H1 (cell line): Measurements from ENCODE around the gene SPEN. TPM values are rescaled to one million over a fixed set of nuclear protein-coding genes. Genes with fewer than 3 reads are reported as not detected.

ENCODE experiments used
- ASH2L ChIP-seq: fragments of 200-600, 300-600 bp; sonication (generic); IDR thresholded peaks from one replicate; pipeline ENCODE4 v1.7.1; 2017; ENCODE audit warnings: low read length
- KDM1A ChIP-seq: fragments of 200-600, 300-600 bp; sonication (generic); IDR thresholded peaks from 2 replicates; pipeline ENCODE4 v1.7.1; 2016; ENCODE audit warnings: mild to moderate bottlenecking, low read length, borderline replicate concordance
- NANOG ChIP-seq: IDR thresholded peaks from 2 replicates; pipeline ENCODE4 v1.6.1; 2011; ENCODE audit warnings: low read length, low read depth, mild to moderate bottlenecking, inconsistent platforms; ENCODE audit not compliant: insufficient read depth, poor library complexity, severe bottlenecking
- polyA plus RNA-seq, 7 experiments: library from polyadenylated mRNA; depleted of rRNA in 3 of 7; stranded (reverse) in 5 of 7; unstranded in 2 of 7; fragments of >200 nt in 5 of 7; fragments of 200-250 nt in 2 of 7; gene quantifications; 1 replicate in 5 of 7; 2 replicates in 1 of 7; 4 replicates in 1 of 7; pipeline versions ENCODE4 v1.2.1 to v1.2.3, GENCODE V29; 2011 to 2013; ENCODE audit warnings: missing spikeins in 2 of 7, mixed read lengths in 2 of 7
- total RNA-seq: library from RNA; stranded (reverse); fragmentation: NEBNext Ultra II Directional; extraction: Animal tissue kit (Norgen Biotek cat#: 25700); gene quantifications from 2 replicates; pipeline ENCODE4 v1.2.1, GENCODE V29; 2021
- TF ChIP-seq, protein P1 (sequence below): IDR thresholded peaks from 2 replicates; pipeline ENCODE4 v1.6.1; 2011; ENCODE audit warnings: low read depth, mild to moderate bottlenecking, low read length; ENCODE audit not compliant: insufficient read depth

The SPEN gene
- total and polyA plus RNA-seq, 2 of the 8 experiments (the other 6 are each of a cell fraction or from before 2014, with no cell fraction given): 12.5 to 52.1 TPM

DNA sequence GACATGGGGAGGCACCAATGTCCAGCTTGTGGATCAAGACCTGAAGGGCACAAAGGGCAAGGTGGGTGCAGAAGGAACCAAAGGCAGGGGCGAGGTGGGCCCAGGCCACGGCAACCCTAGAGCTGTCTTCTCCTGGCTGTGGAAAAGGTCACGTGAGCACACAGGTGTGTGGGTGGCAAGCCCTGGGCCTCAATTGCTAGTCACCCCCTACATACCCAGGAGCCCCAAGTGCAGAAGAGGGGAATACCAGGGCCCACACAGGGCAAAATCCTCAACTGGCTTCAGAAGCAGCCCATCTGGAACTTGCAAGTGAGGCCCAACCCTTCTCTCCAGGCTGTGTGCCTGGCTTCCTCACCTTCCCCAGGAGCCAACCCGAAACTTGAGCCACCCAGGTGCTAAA, 102.8 kb downstream of the SPEN start (continued):
- no peak for TF ChIP-seq KDM1A
- TF ChIP-seq ASH2L: no peak
- TF ChIP-seq NANOG: no peak
- TF ChIP-seq, protein P1, sequence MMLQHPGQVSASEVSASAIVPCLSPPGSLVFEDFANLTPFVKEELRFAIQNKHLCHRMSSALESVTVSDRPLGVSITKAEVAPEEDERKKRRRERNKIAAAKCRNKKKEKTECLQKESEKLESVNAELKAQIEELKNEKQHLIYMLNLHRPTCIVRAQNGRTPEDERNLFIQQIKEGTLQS: no peak
